ENCODE data around the gene IL20RA.

DNA sequence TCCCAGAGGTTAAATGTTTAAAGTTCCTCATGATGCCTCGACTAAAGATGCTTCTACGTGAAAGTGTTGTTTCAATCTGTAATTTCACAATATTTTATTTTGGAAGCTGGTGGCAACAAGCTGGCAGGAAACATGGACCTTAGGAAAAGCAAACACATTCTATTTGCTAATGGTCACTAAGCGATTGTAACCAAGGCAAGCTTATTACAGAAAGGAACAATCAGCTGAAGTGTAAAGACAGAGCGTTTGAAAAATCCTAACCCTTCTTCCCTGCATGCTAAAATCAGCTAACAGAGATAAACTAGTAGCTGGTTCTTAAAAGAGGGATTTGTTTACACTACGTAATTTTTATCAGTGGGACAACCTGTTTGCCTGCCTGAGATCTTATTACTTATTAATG is 50.0 kb downstream of the IL20RA start:
- TF ChIP-seq, protein P1, sequence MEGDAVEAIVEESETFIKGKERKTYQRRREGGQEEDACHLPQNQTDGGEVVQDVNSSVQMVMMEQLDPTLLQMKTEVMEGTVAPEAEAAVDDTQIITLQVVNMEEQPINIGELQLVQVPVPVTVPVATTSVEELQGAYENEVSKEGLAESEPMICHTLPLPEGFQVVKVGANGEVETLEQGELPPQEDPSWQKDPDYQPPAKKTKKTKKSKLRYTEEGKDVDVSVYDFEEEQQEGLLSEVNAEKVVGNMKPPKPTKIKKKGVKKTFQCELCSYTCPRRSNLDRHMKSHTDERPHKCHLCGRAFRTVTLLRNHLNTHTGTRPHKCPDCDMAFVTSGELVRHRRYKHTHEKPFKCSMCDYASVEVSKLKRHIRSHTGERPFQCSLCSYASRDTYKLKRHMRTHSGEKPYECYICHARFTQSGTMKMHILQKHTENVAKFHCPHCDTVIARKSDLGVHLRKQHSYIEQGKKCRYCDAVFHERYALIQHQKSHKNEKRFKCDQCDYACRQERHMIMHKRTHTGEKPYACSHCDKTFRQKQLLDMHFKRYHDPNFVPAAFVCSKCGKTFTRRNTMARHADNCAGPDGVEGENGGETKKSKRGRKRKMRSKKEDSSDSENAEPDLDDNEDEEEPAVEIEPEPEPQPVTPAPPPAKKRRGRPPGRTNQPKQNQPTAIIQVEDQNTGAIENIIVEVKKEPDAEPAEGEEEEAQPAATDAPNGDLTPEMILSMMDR (IDR thresholded peaks at IDR 0.05), result no peak
- TF ChIP-seq POLR2AphosphoS5 (IDR thresholded peaks at IDR 0.05; ENCODE audit: insufficient read depth in 1 of 2, low read depth in 1 of 2), result no peak

All from vagina (tissue), 2 donors.